KOPT-K1 (cell line): ENCODE data around the gene NABP1.
"Not testable (repeated sequence)": the region's sequence is repeated elsewhere in the genome, so short reads cannot be mapped to it uniquely, and the experiment has no call there.

Source experiments
- H3K27ac ChIP-seq: fragments of 200-600 bp; sonication (generic); 2 replicates; pipeline ENCODE4 v1.5.1; 2016; ENCODE audit warnings: antibody characterized with exemption, mild to moderate bottlenecking, low read depth, low read length; ENCODE audit not compliant: poor library complexity, severe bottlenecking
- H3K36me3 ChIP-seq: fragments of 200-600 bp; sonication (generic); 2 replicates; pipeline ENCODE4 v1.5.1; 2017; ENCODE audit warnings: antibody characterized with exemption, mild to moderate bottlenecking, low read length, moderate library complexity; ENCODE audit not compliant: insufficient read depth
- H3K9me3 ChIP-seq: fragments of 200-600 bp; sonication (generic); 2 replicates; pipeline ENCODE4 v1.5.1; 2017; ENCODE audit warnings: antibody characterized with exemption, low read length, mild to moderate bottlenecking; ENCODE audit not compliant: insufficient read depth, poor library complexity, severe bottlenecking

Gene NABP1

DNA sequence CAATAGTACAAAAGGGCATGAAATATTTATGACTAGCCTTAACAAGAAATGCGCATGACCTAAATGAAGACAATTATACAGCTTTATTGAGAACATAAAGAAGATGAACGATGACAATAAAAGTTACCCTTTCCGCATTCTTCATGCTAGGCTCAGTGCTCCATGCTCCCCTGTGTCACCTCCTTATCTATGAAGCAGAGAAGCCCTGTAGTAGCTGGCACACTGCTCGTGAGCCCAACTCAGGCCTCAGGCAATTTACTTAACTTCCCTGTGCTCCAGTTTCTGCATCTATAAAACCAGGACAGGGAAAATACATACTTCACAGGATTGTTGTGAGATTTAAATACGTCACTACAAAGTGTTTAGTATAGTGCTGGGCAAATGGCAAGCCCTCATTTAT, 34.5 kb upstream of the NABP1 start:
- Histone ChIP-seq H3K9me3 (no peaks in the 10 kb centered on the region), H3K27ac (no peak overlapping the region), H3K36me3 (no peaks in the 10 kb centered on the region)

DNA sequence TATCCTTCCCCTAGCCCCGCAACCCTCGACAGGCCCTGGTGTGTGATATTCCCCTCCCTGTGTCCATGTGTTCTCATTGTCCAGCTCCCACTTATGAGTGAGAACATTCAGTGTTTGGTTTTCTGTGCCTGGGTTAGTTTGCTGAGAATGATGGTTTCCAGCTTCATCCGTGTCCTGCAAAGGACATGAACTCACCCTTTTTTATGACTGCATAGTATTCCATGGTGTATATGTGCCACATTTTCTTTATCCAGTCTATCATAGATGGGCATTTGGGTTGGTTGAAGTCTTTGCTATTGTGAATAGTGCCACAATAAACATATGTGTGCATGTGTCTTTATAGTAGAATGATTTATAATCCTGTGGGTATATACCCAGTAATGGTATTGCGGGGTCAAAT, 33.3 kb upstream of the NABP1 start:
- not testable (repeated sequence) for H3K36me3 ChIP-seq, H3K27ac ChIP-seq, H3K9me3 ChIP-seq

DNA sequence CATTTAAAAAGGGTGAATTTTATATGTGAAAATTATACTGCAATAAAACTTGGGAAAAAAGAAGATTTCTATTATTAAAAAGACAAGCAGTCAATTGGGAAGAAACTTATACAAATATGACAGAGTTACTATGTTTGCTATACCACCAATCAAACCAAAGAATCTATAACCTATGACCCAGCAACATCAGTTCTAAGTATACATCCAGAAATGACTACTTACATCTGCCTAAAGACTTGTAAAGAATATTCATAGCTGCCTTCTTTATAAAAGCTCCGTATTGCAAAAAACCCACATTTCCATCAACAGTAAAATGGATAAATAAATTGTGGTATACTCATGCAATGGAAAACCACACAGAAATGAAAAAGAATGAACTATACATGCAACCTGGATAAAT, 32.9 kb upstream of the NABP1 start:
- no peaks in the 10 kb centered on the region for H3K36me3 ChIP-seq
- H3K9me3 ChIP-seq: no peaks in the 10 kb centered on the region
- no peak overlapping the region for H3K27ac ChIP-seq

DNA sequence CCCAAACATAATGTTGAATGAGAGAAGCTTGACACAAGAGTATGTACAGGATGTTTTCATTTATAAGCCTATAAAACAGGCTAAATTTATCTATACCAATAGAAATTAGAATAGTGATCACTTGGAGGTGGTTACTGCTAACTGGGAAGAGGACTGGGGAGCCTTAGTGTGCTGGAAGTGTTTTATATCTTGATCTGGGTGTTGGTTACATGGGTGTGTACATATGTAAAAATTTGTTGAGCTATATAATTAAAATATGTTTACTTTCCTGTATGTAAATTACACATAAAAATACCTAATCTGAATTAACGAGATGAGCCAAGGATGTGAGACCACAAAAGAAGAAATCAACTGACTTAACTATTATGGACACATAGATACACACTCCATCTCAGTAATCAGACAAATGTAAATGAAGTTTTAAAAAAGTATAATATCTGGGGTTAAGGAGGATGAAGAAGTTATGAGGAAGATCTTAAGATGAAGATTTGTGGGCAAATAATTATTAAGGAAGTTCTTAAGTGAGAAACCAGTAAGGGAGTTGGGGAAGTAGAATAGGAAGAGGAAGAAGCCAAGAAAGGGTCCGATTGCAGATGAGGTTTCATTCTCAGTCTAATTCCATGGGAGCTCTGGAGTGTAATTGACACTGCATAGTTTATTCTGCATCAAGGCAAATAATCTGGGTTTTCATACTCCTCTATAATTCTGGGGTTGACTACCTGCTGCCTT, 32.3 kb upstream of the NABP1 start:
- no peak overlapping the region for H3K27ac ChIP-seq
- no peaks in the 10 kb centered on the region for H3K9me3 ChIP-seq
- H3K36me3 ChIP-seq: no peaks in the 10 kb centered on the region

DNA sequence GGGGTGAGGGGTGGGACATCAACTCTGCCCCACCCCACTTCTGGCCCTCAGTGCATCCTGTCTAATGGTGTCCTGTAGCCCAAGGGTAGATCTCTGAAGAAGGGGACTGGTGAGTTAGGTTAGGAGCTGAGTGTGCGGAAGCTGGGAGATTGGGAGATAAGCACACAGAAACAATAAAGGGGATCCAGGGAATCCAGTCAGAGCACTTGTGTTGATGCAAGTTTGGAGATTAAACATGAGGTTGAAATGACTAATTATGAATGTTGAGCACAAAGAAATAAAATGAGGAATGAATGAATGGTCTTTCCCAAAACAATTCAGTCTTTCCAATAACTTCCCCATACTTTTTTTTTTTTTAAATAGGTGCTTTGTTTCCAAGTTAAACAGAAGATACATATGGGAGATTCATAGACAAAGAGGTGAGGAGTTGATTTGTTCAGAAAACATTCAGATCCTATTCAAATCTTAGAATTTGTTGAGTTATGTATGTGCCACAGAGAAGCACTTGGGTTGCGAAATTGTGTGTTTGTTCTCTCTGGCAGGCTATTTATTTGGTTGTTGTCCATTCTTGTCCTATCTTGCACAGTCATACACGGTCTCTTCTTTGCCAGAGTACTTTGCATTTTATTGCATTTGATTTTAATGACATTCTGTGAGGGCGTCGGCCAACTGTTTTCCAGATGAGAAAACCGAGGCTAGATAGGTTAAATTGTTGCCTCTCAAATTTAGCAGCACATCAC, 31.6 kb upstream of the NABP1 start:
- H3K9me3 ChIP-seq: no peaks in the 10 kb centered on the region
- H3K27ac ChIP-seq: no peak overlapping the region
- H3K36me3 ChIP-seq: no peaks in the 10 kb centered on the region

DNA sequence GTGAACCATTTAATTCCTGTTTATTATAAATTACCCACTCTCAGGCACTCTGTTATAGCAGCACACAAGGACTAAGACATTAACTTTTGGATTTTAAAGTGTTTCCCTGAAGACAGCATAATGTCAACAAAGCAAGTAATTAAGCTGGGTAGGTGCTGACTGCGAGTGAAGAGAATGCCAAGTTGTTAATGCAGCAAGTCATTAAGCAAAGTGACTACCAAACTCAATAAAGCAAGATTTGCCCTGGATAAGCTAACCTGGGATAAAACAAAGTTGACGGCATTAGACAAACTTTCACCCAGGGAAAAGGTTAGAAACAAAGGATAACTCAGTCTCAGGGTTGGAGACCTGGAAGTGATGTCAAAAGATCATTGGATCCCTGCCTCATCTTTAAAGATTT, 28.4 kb upstream of the NABP1 start:
- H3K27ac ChIP-seq: no peak overlapping the region
- H3K36me3 ChIP-seq: no peaks in the 10 kb centered on the region
- no peaks in the 10 kb centered on the region for H3K9me3 ChIP-seq

DNA sequence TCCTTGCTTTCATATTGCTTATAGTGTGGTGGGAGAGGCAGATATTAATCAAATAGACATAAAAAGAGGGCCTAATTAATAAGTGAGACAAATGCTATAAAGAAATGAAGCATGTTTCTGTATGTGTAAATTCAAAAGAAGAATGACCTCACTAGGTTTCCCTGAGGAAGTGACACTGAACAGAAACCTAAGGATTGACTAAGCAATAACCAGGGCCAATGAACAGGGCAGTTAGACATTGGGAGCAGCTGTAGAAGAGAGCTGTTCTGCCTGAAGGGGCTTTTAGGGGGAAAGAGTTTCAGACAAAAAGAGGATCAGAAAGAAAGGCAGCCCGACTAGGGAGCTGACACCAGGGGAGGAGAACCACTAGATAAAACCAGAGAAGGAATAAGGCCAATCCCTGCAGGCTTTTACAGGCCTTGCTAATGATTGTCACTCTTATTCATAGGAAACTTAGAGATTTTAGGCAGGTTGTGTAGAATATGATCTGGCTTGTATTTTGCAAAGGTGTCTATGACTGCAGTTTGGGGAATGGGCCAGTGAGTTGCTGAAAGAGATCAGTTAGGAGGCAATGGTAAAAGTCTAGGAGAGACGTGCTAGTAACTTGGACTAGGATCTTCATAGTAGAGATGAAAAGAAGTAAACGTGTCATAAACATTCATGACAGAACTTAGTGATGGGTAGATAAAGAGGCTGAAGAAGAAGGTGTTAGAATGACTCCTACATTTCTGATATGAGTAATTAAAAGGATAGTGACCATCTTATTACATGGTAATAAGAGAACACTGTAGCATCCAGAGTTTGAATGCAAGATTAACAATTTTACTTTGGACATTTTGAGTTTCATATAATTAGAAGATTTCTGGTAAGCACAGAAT, 26.8 kb upstream of the NABP1 start:
- Histone ChIP-seq H3K9me3 (no peaks in the 10 kb centered on the region), H3K27ac (no peak overlapping the region), H3K36me3 (no peaks in the 10 kb centered on the region)

DNA sequence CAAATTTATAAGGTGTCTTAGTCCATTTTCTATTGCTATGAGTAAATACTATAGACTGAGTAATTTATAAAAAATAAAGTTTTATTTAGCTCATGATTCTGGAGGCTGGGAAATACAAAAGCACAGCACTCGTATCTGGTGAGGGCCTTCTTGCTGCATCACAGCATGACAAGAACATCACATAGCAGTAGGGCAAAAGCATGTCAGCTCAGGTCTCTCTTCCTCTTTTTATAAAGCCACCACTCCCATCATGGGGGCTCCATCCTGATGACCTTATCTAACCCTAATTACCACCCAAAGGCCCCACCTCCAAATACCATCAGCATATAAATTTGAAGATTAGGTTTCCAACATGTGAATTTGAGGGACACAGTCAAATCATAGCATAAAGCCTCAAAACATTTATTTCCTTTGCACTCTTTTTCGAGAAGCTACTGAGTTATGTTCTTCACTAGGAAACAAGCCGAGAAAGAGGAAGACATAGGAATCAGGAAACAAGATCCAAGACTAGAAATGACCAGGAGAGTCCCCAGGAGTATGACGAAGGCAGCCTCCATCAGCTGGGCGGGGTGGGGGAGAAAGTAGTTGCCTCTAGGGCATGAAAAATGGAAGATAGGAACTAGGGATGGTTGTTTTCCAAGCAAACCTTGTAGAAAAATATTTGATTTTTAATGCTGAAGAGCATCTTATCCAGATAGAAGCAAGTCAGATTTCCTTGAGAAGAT, 24.1 kb upstream of the NABP1 start:
- H3K36me3 ChIP-seq: no peaks in the 10 kb centered on the region
- no peak overlapping the region for H3K27ac ChIP-seq

DNA sequence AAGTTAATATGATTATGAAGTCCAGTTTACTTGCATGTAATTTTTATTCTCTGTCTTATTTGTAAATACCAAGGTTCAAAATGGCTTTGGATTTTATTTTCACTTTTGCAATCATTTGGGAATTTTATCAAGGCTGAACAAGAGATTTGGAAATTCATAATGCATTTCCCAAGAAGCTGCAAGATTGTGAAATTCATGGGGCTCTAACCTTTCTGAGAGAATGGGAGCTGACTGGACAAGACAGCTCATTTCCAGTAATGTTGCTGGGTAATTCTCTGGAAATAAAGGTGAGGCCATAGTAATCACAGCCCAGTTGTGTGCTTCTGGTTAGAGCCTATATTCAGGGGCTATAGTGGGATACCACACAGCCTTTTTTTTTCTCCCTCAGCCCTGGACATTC, 21.5 kb upstream of the NABP1 start:
- Histone ChIP-seq H3K27ac (no peak overlapping the region), H3K9me3 (no peaks in the 10 kb centered on the region), H3K36me3 (no peaks in the 10 kb centered on the region)

More for the DNA sequence above, 24.1 kb upstream of the NABP1 start:
- H3K9me3 ChIP-seq: no peaks in the 10 kb centered on the region

DNA sequence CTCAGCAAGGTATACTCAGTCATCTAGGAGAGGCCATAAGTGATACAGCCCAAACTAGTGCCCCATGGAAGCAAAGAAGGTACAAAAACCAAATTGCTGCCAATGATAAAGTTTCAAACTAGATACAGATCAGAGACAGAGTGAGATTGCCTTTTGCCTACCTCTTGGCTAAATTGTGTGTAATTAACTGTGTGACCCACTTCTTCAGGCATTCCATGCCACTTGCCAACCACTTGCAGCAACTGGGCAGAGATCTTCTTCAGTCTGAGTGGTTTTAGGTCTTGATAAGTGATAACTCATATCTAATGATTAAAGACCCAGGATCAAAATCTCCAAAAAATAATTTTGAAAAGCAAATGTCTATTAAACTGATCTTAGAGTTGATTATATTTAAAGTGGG, 21.1 kb upstream of the NABP1 start:
- Histone ChIP-seq H3K9me3 (no peaks in the 10 kb centered on the region), H3K27ac (no peak overlapping the region), H3K36me3 (no peaks in the 10 kb centered on the region)

DNA sequence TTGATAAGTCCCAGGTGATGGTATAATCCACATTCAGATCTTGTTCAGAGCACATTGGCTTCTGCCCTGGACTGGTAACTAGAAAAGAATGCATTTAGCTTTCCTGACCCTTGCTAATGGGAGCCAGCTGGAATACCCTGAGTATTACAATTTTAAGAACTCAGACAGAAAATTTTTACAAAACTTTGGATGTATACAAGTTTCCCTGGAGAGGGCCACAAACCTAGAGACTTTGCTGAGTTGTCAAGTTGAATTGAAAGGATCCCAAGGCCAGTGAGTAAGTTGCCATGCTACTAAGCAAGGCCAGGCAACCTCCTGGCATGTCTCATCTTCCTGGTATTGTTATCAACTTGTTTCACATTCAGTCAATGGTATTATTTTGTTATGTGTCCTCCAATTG, 20.0 kb upstream of the NABP1 start:
- H3K36me3 ChIP-seq: no peaks in the 10 kb centered on the region
- no peak overlapping the region for H3K27ac ChIP-seq
- no peaks in the 10 kb centered on the region for H3K9me3 ChIP-seq

DNA sequence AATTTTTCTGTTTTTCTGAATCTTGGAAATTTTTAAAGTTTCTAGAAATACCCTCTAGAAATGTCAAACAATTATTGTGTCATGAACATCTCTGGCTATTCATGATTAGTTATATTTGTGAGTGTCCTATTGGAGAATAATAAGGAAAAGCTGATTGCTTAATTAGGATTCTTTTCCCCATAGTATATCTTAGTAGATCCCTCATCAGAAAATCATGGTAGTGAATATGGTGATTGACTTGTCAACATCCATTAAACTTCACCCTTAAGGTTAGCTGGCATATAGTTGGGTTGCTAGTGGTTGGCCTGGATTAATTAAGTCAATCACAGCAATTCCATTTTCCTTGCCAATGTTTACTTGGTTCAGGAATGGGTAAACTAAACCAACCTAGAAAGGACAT, 18.7 kb upstream of the NABP1 start:
- Histone ChIP-seq H3K36me3 (no peaks in the 10 kb centered on the region), H3K9me3 (no peaks in the 10 kb centered on the region), H3K27ac (no peak overlapping the region)

DNA sequence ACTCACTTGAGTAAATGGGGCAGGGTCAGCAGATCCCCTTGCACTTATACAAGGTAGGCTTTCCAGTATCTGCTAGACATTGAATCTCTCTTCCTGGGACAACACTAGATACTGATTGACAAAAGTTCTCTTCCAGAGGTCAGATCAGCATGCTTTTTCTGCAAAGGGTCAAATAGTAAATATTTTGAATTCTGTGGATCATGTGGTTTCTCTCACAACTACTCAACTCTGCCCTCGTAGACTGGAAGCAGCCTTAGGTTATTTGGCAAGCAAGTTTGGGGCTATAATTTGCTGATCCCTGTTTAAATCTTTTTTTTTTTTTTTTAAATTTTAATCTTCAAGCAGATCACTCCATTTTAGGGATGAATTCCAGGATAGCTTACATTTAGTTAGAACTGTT, 17.4 kb upstream of the NABP1 start:
- H3K9me3 ChIP-seq: no peaks in the 10 kb centered on the region
- H3K36me3 ChIP-seq: no peaks in the 10 kb centered on the region
- H3K27ac ChIP-seq: no peak overlapping the region

DNA sequence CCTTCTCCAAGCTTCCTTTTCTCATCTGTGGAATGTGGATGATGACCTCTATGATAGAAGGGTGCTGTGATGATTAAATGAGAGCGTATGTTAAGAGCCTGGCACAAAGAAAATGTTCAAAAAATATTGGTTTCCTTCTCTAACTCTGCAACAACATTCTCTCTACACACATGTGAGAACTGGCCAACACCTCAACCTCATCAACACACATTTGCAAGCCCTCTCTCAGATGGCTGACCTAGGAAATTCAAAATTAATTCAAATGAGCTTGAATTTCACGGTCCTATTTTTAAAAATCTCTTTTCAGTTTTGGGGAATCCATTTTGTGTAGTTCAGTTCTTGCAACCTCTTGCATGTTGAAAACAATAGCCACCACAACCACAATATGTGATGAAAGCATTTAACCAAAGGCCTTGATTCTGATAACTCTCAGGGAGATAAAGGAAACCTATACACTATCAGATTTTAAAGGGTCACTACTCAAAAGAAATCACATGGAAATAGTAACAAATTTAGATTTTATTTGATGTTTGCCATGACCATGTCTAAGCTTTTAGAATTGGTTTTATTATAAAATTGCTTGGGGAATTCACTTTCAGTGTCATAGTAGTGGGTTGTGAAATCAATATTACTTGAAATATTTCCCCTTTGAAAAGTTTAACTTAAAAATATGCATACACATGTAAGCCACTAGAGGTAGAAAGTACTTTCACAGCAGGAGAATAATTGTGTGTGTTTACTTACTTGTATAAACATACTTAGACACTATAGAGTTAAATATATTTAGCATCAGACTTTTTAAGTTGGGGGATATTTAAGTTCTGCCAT, 16.6 kb upstream of the NABP1 start:
- H3K9me3 ChIP-seq: no peaks in the 10 kb centered on the region
- no peak overlapping the region for H3K27ac ChIP-seq
- H3K36me3 ChIP-seq: no peaks in the 10 kb centered on the region
